Adrenal gland (tissue), 12 donors: ENCODE data around the gene ZSWIM6. TPM values are rescaled to one million over a fixed set of nuclear protein-coding genes. Genes with fewer than 3 reads are reported as not detected.

Experiments used
- DNase-seq, 7 donors: peaks; one replicate each; pipeline ENCODE4 v3.0.0-alpha.2; 2019 to 2020
- H3K27ac ChIP-seq, 5 donors: fragments of 200-600 bp; sonication (generic) in 4 of 5; 1 replicate in 3 of 5; 2 replicates in 2 of 5; pipeline versions ENCODE4 v1.5.1 to v1.8.0; 2016 to 2020; ENCODE audit warnings: mild to moderate bottlenecking in 1 of 5
- H3K27me3 ChIP-seq: fragments of 200-600 bp; 2 replicates; pipeline ENCODE4 v1.8.0; 2021
- H3K36me3 ChIP-seq, 2 donors: fragments of 200-600 bp; replicated peaks in 1 of 2; 1 replicate in 1 of 2; 2 replicates in 1 of 2; pipeline versions ENCODE4 v1.5.1 to v1.8.0; 2018 to 2022
- H3K4me1 ChIP-seq, 2 donors: fragments of 200-600 bp; replicated peaks in 1 of 2; 1 replicate in 1 of 2; 2 replicates in 1 of 2; pipeline versions ENCODE4 v1.5.1 to v1.8.0; 2018 to 2021
- H3K4me3 ChIP-seq, 4 donors: fragments of 200-600 bp; sonication (generic) in 3 of 4; one replicate each; pipeline ENCODE4 v1.5.1; 2016 to 2018
- H3K9me3 ChIP-seq, 3 donors: fragments of 200-600 bp; sonication (generic) in 1 of 3; replicated peaks in 1 of 3; 1 replicate in 2 of 3; 2 replicates in 1 of 3; pipeline versions ENCODE4 v1.5.1 to v1.8.0; 2016 to 2021
- POLR2A ChIP-seq, 2 donors: fragments of 450-650 bp; IDR thresholded peaks; one replicate each; pipeline ENCODE4 v1.6.1; 2017; ENCODE audit warnings: antibody characterized with exemption in 2 of 2, mild to moderate bottlenecking in 2 of 2, moderate library complexity in 1 of 2
- WGBS, 4 donors: extraction: QIAGEN DNeasy Blood & Tissue Kit in 2 of 4; methylation state at CpG; one replicate each; pipeline versions ENCODE4 v1.1.5 to v1.1.7; 2013 to 2017; 5-methylcytosine and 5-hydroxymethylcytosine counted together
- intact Hi-C, 2 donors: fragments of 100-400 bp; cut with DNase I; formaldehyde crosslinking; loops; one replicate each; pipeline versions ENCODE4 v1.14.1 to v1.15.0; 2022 to 2023
- polyA plus RNA-seq, 3 donors: library from polyadenylated mRNA; stranded (reverse); fragments of 200-250 nt in 2 of 3; fragments of 350-450 nt in 1 of 3; fragmentation: Illumina TruSeq in 1 of 3; extraction: RNeasy Lipid Tissue Mini Kit (QIAGEN cat#74804) in 1 of 3; gene quantifications; one replicate each; pipeline ENCODE4 v1.2.3, GENCODE V29; 2013 to 2014
- total RNA-seq, 9 donors: library from RNA; depleted of rRNA in 4 of 9; stranded (reverse); fragments of >200 nt in 4 of 9; fragments of 120-200 nt in 1 of 9; fragmentation: NEBNext Ultra II Directional in 1 of 9; extraction: Animal tissue kit (Norgen Biotek cat#: 25700) in 1 of 9; gene quantifications; one replicate each; pipeline versions ENCODE4 v1.1.0 to v1.2.4, GENCODE V29; 2013 to 2023
- TF ChIP-seq, protein P1 (sequence below), 6 experiments: fragments of 450-650 bp in 4 of 6; fragments of 200-600 bp in 2 of 6; sonication (generic) in 1 of 6; IDR thresholded peaks; 1 replicate in 5 of 6; 2 replicates in 1 of 6; pipeline versions ENCODE4 v1.5.1 to v1.8.0; 2016 to 2021; ENCODE audit warnings: antibody characterized with exemption in 6 of 6, mild to moderate bottlenecking in 2 of 6, moderate library complexity in 1 of 6
- donor health status: healthy with polysubstance abuse.
- donor health status: Bipolar disorder and iron deficiency.
- donor health status: DM: yes; HTN: yes; CAD: no.
- donor health status: DM: no; HTN: no; CAD: no.
- donor health status: DM: no; HTN: no; CAD: no.
- donor health status: DM: yes; HTN: yes; CAD: no.

Gene ZSWIM6
- total and polyA plus RNA-seq, 12 donors, result 5.5 to 14.6 (median 8.3) TPM

- Histone ChIP-seq H3K4me1 (no peaks in the 10 kb centered on the region), H3K9me3 (no peaks in the 10 kb centered on the region), H3K27ac (no peak overlapping the region), H3K27me3 (no peaks in the 10 kb centered on the region), H3K4me3 (peak overlapping the region in 1 of 4 donors; percentile 2), H3K36me3 (no peaks in the 10 kb centered on the region)
- WGBS, 4 donors, result 35 to 43% (median 37%) methylated on average over 4 of the region's 4 CpGs
- intact Hi-C loops, result no loop called here
- TF ChIP-seq POLR2A (IDR thresholded peaks at IDR 0.05), result no peak
- TF ChIP-seq, protein P1, sequence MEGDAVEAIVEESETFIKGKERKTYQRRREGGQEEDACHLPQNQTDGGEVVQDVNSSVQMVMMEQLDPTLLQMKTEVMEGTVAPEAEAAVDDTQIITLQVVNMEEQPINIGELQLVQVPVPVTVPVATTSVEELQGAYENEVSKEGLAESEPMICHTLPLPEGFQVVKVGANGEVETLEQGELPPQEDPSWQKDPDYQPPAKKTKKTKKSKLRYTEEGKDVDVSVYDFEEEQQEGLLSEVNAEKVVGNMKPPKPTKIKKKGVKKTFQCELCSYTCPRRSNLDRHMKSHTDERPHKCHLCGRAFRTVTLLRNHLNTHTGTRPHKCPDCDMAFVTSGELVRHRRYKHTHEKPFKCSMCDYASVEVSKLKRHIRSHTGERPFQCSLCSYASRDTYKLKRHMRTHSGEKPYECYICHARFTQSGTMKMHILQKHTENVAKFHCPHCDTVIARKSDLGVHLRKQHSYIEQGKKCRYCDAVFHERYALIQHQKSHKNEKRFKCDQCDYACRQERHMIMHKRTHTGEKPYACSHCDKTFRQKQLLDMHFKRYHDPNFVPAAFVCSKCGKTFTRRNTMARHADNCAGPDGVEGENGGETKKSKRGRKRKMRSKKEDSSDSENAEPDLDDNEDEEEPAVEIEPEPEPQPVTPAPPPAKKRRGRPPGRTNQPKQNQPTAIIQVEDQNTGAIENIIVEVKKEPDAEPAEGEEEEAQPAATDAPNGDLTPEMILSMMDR (IDR thresholded peaks at IDR 0.05), result no peak
- peak in 4 of 7 donors; percentile 18 to 58 (median 31) for DNase-seq
Measured at GRCh38 chr5:61290791-61291210, 41.3 kb upstream of the ZSWIM6 start.

DNA sequence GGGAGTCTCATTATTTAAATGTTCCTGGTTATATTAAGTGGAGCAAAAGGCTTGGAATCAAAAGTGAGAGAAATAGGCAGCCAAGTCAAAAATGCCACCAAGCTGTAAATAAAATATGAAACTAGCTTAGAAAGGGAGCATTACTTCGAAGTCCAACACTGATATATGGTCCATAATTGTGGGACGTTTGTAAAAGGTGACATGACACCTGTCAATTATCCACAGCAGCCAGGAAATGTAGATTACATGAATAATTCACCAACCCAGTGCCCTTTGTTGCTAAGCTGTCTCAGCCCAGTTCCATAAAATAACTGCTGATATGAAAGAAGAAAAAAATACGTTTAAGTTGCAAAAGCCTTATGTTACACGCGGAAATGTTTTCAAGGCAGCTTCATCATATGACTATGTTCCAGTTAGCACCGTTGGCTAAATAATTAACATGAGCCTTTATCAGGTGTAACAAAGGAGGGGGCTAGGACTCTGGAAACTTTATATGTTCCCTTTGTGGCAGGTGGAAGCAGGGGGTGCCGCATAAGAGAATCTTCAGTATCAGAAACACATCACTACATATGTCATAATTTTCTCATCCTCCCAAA is 39.9 kb upstream of the ZSWIM6 start:
- intact Hi-C loops, result no loop called here
- Histone ChIP-seq H3K9me3 (no peaks in the 10 kb centered on the region), H3K27me3 (no peaks in the 10 kb centered on the region), H3K36me3 (no peaks in the 10 kb centered on the region), H3K4me1 (no peaks in the 10 kb centered on the region), H3K4me3 (no peak overlapping the region), H3K27ac (no peak overlapping the region)
- no peak for DNase-seq
- WGBS, 4 donors, result 79 to 83% (median 81%) methylated on average over 7 of the region's 7 CpGs
- TF ChIP-seq POLR2A (IDR thresholded peaks at IDR 0.05), result no peak
- TF ChIP-seq, protein P1 (IDR thresholded peaks at IDR 0.05), result no peak

DNA sequence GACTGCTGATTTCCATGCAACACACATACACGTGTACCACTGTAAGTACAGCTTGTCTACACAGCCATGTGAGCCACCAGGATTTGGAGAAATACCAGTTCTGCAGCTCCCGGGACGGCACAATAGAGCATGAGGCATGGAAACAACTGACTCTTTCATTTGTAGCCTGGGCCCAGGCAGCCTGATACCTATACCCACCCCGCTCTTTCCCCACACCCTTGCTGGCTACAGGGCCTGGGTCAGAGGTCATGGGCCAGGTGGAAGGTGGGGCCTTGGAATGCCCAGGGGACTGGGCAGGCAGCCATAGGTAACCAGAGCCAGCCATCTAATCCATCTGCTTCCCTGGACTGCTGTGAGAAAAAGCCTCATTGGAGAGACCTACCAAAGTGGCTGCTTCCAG is 39.0 kb upstream of the ZSWIM6 start:
- WGBS, 4 donors, result 76 to 86% (median 79%) methylated on average over 4 of the region's 4 CpGs
- Histone ChIP-seq H3K9me3 (no peaks in the 10 kb centered on the region), H3K36me3 (no peaks in the 10 kb centered on the region), H3K27me3 (no peaks in the 10 kb centered on the region), H3K4me3 (no peak overlapping the region), H3K4me1 (no peaks in the 10 kb centered on the region), H3K27ac (no peak overlapping the region)
- intact Hi-C loops, result no loop called here
- TF ChIP-seq, protein P1 (IDR thresholded peaks at IDR 0.05), result no peak
- TF ChIP-seq POLR2A (IDR thresholded peaks at IDR 0.05), result no peak
- DNase-seq, result no peak

DNA sequence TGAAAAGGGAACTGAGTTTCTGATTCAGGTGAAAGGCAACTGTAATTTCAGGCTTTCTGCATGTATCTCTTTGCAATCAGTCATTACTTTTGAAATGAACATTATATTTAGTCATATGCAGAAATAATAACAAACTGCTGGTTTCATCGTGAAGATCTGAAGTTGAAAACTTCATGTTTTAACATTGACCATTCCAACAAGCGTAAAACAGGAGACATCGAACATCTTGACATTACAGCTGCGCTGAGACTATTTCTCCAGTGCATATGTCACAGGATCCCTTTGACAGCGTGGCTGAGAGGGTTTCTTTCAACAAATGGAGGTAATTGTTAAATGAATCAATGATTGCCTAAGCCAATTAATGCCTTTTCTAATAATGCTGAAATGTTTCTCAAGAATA is 38.2 kb upstream of the ZSWIM6 start:
- H3K9me3 ChIP-seq, result no peaks in the 10 kb centered on the region
- 95 to 96% (median 96%) methylated on average over 5 of the region's 5 CpGs for WGBS, 4 donors
- H3K4me3 ChIP-seq, result no peak overlapping the region
- no peaks in the 10 kb centered on the region for H3K4me1 ChIP-seq
- no peaks in the 10 kb centered on the region for H3K36me3 ChIP-seq
- DNase-seq, result no peak
- H3K27me3 ChIP-seq, result no peaks in the 10 kb centered on the region
- H3K27ac ChIP-seq, result no peak overlapping the region
- intact Hi-C loops, result no loop called here
- TF ChIP-seq, protein P1 (IDR thresholded peaks at IDR 0.05), result no peak
- no peak for TF ChIP-seq POLR2A (IDR thresholded peaks at IDR 0.05)
